Esophagus muscularis mucosa (tissue), 4 donors: ENCODE data around the gene AADACL2. TPM values are rescaled to one million over a fixed set of nuclear protein-coding genes. Genes with fewer than 3 reads are reported as not detected.

ENCODE experiments used
- DNase-seq: peaks from one replicate; pipeline ENCODE4 v3.0.0-alpha.2; 2017; ENCODE audit errors: extremely low spot score
- H3K27ac ChIP-seq, 4 donors: fragments of 200-600 bp; sonication (generic); replicated peaks in 1 of 4; 1 replicate in 3 of 4; 2 replicates in 1 of 4; pipeline ENCODE4 v1.5.1; 2016 to 2019; ENCODE audit warnings: mild to moderate bottlenecking in 1 of 4
- H3K27me3 ChIP-seq, 4 donors: fragments of 200-600 bp; sonication (generic); one replicate each; pipeline versions ENCODE4 v1.5.1 to v1.6.0; 2016 to 2019
- H3K36me3 ChIP-seq, 4 donors: fragments of 200-600 bp; sonication (generic); one replicate each; pipeline ENCODE4 v1.5.1; 2016 to 2019
- H3K4me1 ChIP-seq, 4 donors: fragments of 200-600 bp; sonication (generic); one replicate each; pipeline ENCODE4 v1.5.1; 2016 to 2019
- H3K4me3 ChIP-seq, 4 donors: fragments of 200-600 bp; sonication (generic); 1 replicate in 2 of 4; 2 replicates in 2 of 4; pipeline ENCODE4 v1.5.1; 2016 to 2019; ENCODE audit warnings: mild to moderate bottlenecking in 4 of 4, moderate library complexity in 1 of 4
- H3K9me3 ChIP-seq, 4 donors: fragments of 200-600 bp; sonication (generic); 1 replicate in 3 of 4; 2 replicates in 1 of 4; pipeline ENCODE4 v1.5.1; 2016 to 2019
- CTCF ChIP-seq, 3 experiments: fragments of 200-600 bp in 2 of 3; fragments of 450-650 bp in 1 of 3; sonication (generic) in 2 of 3; IDR thresholded peaks; one replicate each; pipeline ENCODE4 v1.5.1; 2017 to 2019; ENCODE audit warnings: antibody characterized with exemption in 3 of 3, mild to moderate bottlenecking in 2 of 3, moderate library complexity in 1 of 3
- EP300 ChIP-seq: sonication (generic); formaldehyde crosslinking; IDR thresholded peaks from one replicate; pipeline ENCODE4 v1.6.1; 2017; ENCODE audit warnings: antibody characterized with exemption
- POLR2A ChIP-seq: fragments of 450-650 bp; IDR thresholded peaks from one replicate; pipeline ENCODE4 v1.6.1; 2017; ENCODE audit warnings: antibody characterized with exemption, moderate library complexity, mild to moderate bottlenecking, low read depth
- POLR2AphosphoS5 ChIP-seq, 2 donors: sonication (generic); formaldehyde crosslinking; IDR thresholded peaks; one replicate each; pipeline ENCODE4 v1.6.1; 2017; ENCODE audit warnings: antibody characterized with exemption in 2 of 2
- WGBS: methylation state at CpG from one replicate; pipeline ENCODE4 v1.1.5; 2018; 5-methylcytosine and 5-hydroxymethylcytosine counted together
- intact Hi-C: fragments of 100-400 bp; cut with DNase I; formaldehyde crosslinking; loops from one replicate; pipeline ENCODE4 v1.15.1; 2023
- total RNA-seq, 4 donors: library from RNA; depleted of rRNA; stranded (reverse); fragments of >200 nt; gene quantifications; one replicate each; pipeline versions ENCODE4 v1.1.0 to v1.2.1, GENCODE V29; 2016

Gene AADACL2
- total RNA-seq, 4 donors from 2014 or later: 0.17 to 0.33 (median 0.26) TPM; not detected in 1

DNA sequence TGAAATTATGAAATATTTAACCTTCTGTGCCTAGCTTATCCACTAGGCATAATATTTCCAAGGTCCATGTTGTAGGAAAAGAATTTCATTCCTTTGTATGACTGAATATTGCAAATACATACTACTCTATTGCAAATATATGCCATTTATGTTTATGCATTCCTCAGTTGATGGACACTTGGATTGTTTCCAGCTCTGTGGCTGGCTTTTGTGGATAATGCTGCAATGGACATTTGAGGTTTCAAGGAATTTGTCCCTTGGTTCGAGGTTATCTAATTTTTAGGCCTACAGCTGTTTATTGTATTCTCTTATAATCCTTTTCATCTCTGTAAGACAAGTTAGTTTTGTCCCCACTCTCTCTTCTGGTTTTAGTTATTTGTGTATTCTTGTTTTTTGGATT, 7.7 kb upstream of the AADACL2 start:
- Histone ChIP-seq H3K9me3 (no peaks in the 10 kb centered on the region), H3K27ac (no peak overlapping the region), H3K4me1 (no peaks in the 10 kb centered on the region), H3K36me3 (no peaks in the 10 kb centered on the region), H3K27me3 (no peaks in the 10 kb centered on the region), H3K4me3 (no peak overlapping the region)
- WGBS: 80% methylated on average over 1 of the region's 1 CpG
- TF ChIP-seq EP300 (no peak), POLR2A (no peak), CTCF (IDR thresholded peaks at IDR 0.05) (no peak), POLR2AphosphoS5 (IDR thresholded peaks at IDR 0.05) (no peak)
- no peak for DNase-seq
- intact Hi-C loops: no loop called here

DNA sequence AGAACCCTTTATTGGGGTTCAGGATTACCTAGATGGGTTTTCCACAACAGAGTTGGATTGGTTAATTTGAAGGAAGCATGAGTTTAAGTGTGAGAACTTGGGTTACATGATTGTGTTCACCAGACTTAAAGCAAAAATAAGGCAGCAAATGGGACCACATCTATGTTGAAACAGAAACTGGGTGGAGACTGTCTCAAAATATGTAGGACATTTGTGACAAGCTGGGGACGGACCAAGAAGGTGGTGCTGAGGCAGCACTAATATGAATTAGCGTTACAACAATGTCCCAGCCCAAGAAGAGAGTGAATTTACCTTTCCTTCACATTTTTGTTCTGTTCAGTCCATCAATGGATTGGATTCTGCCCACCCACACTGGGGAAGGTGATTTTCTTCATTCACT, 866 bp upstream of the AADACL2 start:
- Histone ChIP-seq H3K4me1 (no peaks in the 10 kb centered on the region), H3K27ac (no peak overlapping the region), H3K4me3 (no peak overlapping the region), H3K36me3 (no peaks in the 10 kb centered on the region), H3K27me3 (no peaks in the 10 kb centered on the region), H3K9me3 (no peaks in the 10 kb centered on the region)
- TF ChIP-seq EP300 (no peak), POLR2AphosphoS5 (IDR thresholded peaks at IDR 0.05) (no peak), CTCF (IDR thresholded peaks at IDR 0.05) (no peak), POLR2A (no peak)
- no peak for DNase-seq
- WGBS: 93% methylated on average over 2 of the region's 2 CpGs
- intact Hi-C loops: no loop called here

DNA sequence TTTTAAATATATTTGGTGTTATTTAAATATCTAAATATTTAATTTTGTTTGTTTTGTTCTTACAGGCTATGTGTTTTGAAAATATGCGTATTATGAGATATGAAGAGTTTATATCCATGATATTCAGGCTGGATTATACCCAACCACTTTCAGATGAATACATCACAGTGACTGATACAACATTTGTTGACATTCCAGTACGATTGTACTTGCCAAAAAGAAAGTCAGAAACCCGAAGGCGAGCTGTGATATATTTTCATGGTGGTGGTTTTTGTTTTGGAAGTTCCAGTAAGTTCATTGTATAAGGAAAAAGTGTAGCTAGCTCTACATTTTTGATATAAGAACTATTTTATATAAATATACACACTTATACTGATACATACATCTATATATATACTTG, 6.9 kb downstream of the AADACL2 start:
- intact Hi-C loops: no loop called here
- no peaks in the 10 kb centered on the region for H3K27me3 ChIP-seq
- H3K9me3 ChIP-seq: no peaks in the 10 kb centered on the region
- no peaks in the 10 kb centered on the region for H3K36me3 ChIP-seq
- TF ChIP-seq CTCF (IDR thresholded peaks at IDR 0.05) (no peak), EP300 (no peak), POLR2A (no peak), POLR2AphosphoS5 (IDR thresholded peaks at IDR 0.05) (no peak)
- DNase-seq: no peak
- H3K4me1 ChIP-seq: peaks cover 0 to 7% (median 2%) of the 10 kb centered on the region in 4 donors
- H3K27ac ChIP-seq: no peak overlapping the region
- 47% methylated on average over 4 of the region's 4 CpGs for WGBS
- no peak overlapping the region for H3K4me3 ChIP-seq

DNA sequence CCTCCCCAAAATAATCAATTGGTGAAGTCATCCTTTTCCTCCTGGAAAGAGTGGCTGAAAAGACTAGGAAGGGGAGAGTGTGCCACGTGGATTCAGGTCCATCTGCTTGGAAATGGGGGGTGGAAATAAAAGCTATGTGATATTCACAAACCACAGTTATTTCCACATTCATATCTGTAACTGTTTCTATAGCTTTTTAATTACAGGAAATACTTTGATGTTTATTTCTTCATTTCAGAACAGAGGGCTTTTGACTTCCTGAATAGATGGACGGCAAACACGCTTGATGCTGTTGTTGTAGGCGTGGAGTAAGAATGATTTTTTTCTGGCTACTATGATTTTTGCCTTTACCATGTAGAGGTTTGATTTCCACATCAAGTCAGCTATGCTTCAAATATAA, 10.1 kb downstream of the AADACL2 start:
- no peak for DNase-seq
- no peaks in the 10 kb centered on the region for H3K27me3 ChIP-seq
- WGBS: 65% methylated on average over 4 of the region's 4 CpGs
- H3K4me3 ChIP-seq: no peak overlapping the region
- H3K9me3 ChIP-seq: no peaks in the 10 kb centered on the region
- H3K27ac ChIP-seq: no peak overlapping the region
- no peaks in the 10 kb centered on the region for H3K36me3 ChIP-seq
- H3K4me1 ChIP-seq: peaks cover 0 to 7% (median 2%) of the 10 kb centered on the region in 4 donors
- TF ChIP-seq POLR2A (no peak), EP300 (no peak)
- intact Hi-C loops: no loop called here

DNA sequence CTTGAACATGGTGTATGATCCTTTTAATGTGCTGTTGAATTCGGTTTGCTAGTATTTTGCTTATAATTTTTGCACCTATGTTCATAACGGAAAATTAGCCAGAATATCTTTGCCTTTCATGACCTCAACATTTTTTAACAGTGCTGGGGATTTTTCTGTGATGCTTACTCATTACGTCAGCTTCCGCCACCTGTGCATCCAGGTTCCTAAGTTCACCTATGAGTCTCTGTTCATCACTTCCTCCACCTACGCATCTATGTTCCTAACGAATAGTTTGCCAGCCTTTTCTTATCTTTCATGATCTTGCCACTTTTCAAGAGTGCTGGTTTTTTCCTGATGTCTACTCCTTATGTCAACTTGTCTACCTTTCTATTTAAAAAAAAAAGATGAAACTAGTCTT, 16.5 kb downstream of the AADACL2 start:
- Histone ChIP-seq H3K9me3 (no peaks in the 10 kb centered on the region), H3K4me1 (no peaks in the 10 kb centered on the region), H3K36me3 (no peaks in the 10 kb centered on the region), H3K27me3 (no peaks in the 10 kb centered on the region), H3K27ac (no peak overlapping the region), H3K4me3 (no peak overlapping the region)
- intact Hi-C loops: no loop called here
- no peak for DNase-seq
- 83% methylated on average over 6 of the region's 6 CpGs for WGBS
- TF ChIP-seq POLR2AphosphoS5 (IDR thresholded peaks at IDR 0.05): no peak

GRCh38 chr3:151750678-151751077, 17.0 kb downstream of the AADACL2 start:
- H3K9me3 ChIP-seq: no peaks in the 10 kb centered on the region
- no peak overlapping the region for H3K4me3 ChIP-seq
- WGBS: 84% methylated on average over 2 of the region's 2 CpGs
- H3K27ac ChIP-seq: no peak overlapping the region
- H3K4me1 ChIP-seq: no peaks in the 10 kb centered on the region
- DNase-seq: no peak
- H3K27me3 ChIP-seq: no peaks in the 10 kb centered on the region
- TF ChIP-seq EP300 (no peak), POLR2A (no peak), CTCF (IDR thresholded peaks at IDR 0.05) (no peak), POLR2AphosphoS5 (IDR thresholded peaks at IDR 0.05) (no peak)
- H3K36me3 ChIP-seq: no peaks in the 10 kb centered on the region
- intact Hi-C loops: no loop called here
